ENCODE data around the gene GPR35. TPM values are rescaled to one million over a fixed set of nuclear protein-coding genes. Genes with fewer than 3 reads are reported as not detected.

The GPR35 gene
- polyA plus RNA-seq, 1 of the 3 experiments (the other 2 are of a cell fraction) = 1.2 TPM

DNA sequence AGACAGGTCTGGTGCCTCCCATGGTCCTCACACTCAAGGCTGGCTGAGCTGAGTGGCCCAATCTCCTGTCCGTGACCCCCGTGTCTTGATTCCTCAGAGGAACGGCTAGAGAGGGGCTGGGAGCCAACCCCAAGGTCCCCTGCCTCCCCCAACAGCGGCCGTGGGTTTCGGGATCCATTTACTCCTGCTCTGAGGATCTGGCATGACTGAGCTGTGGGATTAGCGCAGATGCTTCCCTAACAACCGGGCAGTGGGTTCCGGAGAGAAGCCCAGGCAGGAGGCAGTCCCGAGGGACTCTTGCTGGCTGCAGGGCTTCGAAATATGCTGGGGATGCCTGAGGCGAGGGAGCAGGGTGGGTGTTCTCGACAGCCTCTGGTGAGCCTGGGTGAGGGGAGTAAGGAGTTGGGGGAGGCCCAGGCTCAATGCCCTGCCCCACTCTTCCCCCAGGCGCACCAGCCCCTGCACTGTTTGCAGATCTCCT lies 18.9 kb downstream of the GPR35 start:
- POLR2A ChIA-PET = no interaction called here

GRCh38 chr2:240644859-240645301 lies 19.6 kb downstream of the GPR35 start:
- Histone ChIP-seq H3K9me3 (no peaks in the 10 kb centered on the region), H3K4me1 (ENCODE audit: control insufficient read depth in 1 of 2, insufficient read depth in 2 of 2, low read depth in 1 of 2, low read length in 1 of 2) (no peaks in the 10 kb centered on the region; a peak in 1 of 4 replicates), H3K27me3 (ENCODE audit: insufficient read depth) (no peaks in the 10 kb centered on the region; the same call in 1 of the 2 replicates), H3K4me2 (no peak overlapping the region), H3K9me2 (no peaks in the 10 kb centered on the region), H3K4me3 (ENCODE audit: low read depth in 2 of 2, low read length in 1 of 2) (no peak overlapping the region), H2AFZ (ENCODE audit: low read depth) (no peak overlapping the region), H3K27ac (ENCODE audit: low read depth in 2 of 2, low read length in 1 of 2) (no peak overlapping the region), H4K20me1 (ENCODE audit: insufficient read depth) (no peaks in the 10 kb centered on the region), H3K79me2 (ENCODE audit: insufficient read depth) (no peaks in the 10 kb centered on the region), H3F3A (replicated peaks; ENCODE audit: insufficient read depth) (no peaks in the 10 kb centered on the region), H3K36me3 (replicated peaks in 1 of 2; ENCODE audit: control insufficient read depth in 1 of 2, insufficient read depth in 2 of 2, low read length in 1 of 2) (no peaks in the 10 kb centered on the region), H3K9ac (no peak overlapping the region)
- WGBS (ENCODE audit: low lambda C conversion rate) = 14% methylated on average over 3 of the region's 8 CpGs
- ChIA-PET POLR2A (no interaction called here), CTCF (no interaction called here)
- DNase-seq = peak; percentile 34
- TF ChIP-seq, protein P1, sequence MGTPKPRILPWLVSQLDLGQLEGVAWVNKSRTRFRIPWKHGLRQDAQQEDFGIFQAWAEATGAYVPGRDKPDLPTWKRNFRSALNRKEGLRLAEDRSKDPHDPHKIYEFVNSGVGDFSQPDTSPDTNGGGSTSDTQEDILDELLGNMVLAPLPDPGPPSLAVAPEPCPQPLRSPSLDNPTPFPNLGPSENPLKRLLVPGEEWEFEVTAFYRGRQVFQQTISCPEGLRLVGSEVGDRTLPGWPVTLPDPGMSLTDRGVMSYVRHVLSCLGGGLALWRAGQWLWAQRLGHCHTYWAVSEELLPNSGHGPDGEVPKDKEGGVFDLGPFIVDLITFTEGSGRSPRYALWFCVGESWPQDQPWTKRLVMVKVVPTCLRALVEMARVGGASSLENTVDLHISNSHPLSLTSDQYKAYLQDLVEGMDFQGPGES (IDR thresholded peaks at IDR 0.05; ENCODE audit: low read depth, low read length) = no peak
- TF ChIP-seq TAF1 (IDR thresholded peaks at IDR 0.05; ENCODE audit: borderline replicate concordance, low read depth, low read length) = no peak
- TF ChIP-seq USF2 (IDR thresholded peaks at IDR 0.05; ENCODE audit: borderline replicate concordance, low read depth, low read length) = no peak
- no peak for TF ChIP-seq PBX3 (IDR thresholded peaks at IDR 0.05)
- no peak for TF ChIP-seq EP300 (IDR thresholded peaks at IDR 0.05; ENCODE audit: borderline replicate concordance in 1 of 2, low read depth in 1 of 2, low read length in 1 of 2)
- TF ChIP-seq MXI1 (IDR thresholded peaks at IDR 0.05; ENCODE audit: low read depth, low read length) = no peak
- no peak for TF ChIP-seq FOXM1 (IDR thresholded peaks at IDR 0.05; ENCODE audit: low read depth)
- TF ChIP-seq GATA2 (CRISPR knock-in tag; IDR thresholded peaks at IDR 0.05) = no peak

More for the DNA sequence above, 18.9 kb downstream of the GPR35 start:
- CTCF ChIA-PET = interaction anchor here (1.2 kb wide), 1 partner anchor 196 kb away, joined by 5 read pairs; no protein-coding TSS in a partner anchor
- no peak overlapping the region for H3K4me2 ChIP-seq
- H4K20me1 ChIP-seq (ENCODE audit: insufficient read depth) = no peaks in the 10 kb centered on the region
- H3K9ac ChIP-seq = no peak overlapping the region
- no peaks in the 10 kb centered on the region for H3K79me2 ChIP-seq (ENCODE audit: insufficient read depth)
- TF ChIP-seq FOXJ3 (CRISPR knock-in tag; IDR thresholded peaks at IDR 0.05) (no peak), SIN3A (IDR thresholded peaks at IDR 0.05; ENCODE audit: borderline replicate concordance, low read depth, low read length) (no peak), GATA2 (CRISPR knock-in tag; IDR thresholded peaks at IDR 0.05) (no peak), FOSL2 (IDR thresholded peaks at IDR 0.05; ENCODE audit: borderline replicate concordance, low read depth) (no peak), NRF1 (IDR thresholded peaks at IDR 0.05; ENCODE audit: low read depth, low read length) (no peak), MAX (IDR thresholded peaks at IDR 0.05; ENCODE audit: low read depth) (no peak), POLR2AphosphoS5 (IDR thresholded peaks at IDR 0.05; ENCODE audit: low read depth, low read length) (no peak), TCF12 (IDR thresholded peaks at IDR 0.05) (no peak), MXI1 (IDR thresholded peaks at IDR 0.05; ENCODE audit: low read depth, low read length) (no peak), RCOR1 (IDR thresholded peaks at IDR 0.05; ENCODE audit: low read length) (no peak), NFIC (IDR thresholded peaks at IDR 0.05; ENCODE audit: borderline replicate concordance) (no peak), YY1 (IDR thresholded peaks at IDR 0.05; ENCODE audit: low read depth) (no peak)
- no peak overlapping the region for H3K27ac ChIP-seq (ENCODE audit: low read depth in 2 of 2, low read length in 1 of 2)
- no peaks in the 10 kb centered on the region for H3K9me2 ChIP-seq
- DNase-seq = peak; percentile 32
- 45% methylated on average over 4 of the region's 14 CpGs for WGBS (ENCODE audit: low lambda C conversion rate)
- no peaks in the 10 kb centered on the region for H3F3A ChIP-seq (replicated peaks; ENCODE audit: insufficient read depth)
- no peak overlapping the region for H2AFZ ChIP-seq (ENCODE audit: low read depth)
- H3K4me3 ChIP-seq (ENCODE audit: low read depth in 2 of 2, low read length in 1 of 2) = no peak overlapping the region
- no peaks in the 10 kb centered on the region for H3K9me3 ChIP-seq
- H3K36me3 ChIP-seq (replicated peaks in 1 of 2; ENCODE audit: control insufficient read depth in 1 of 2, insufficient read depth in 2 of 2, low read length in 1 of 2) = no peaks in the 10 kb centered on the region
- no peaks in the 10 kb centered on the region; the same call in 1 of the 2 replicates for H3K27me3 ChIP-seq (ENCODE audit: insufficient read depth)
- H3K4me1 ChIP-seq (ENCODE audit: control insufficient read depth in 1 of 2, insufficient read depth in 2 of 2, low read depth in 1 of 2, low read length in 1 of 2) = no peaks in the 10 kb centered on the region; a peak in 1 of 4 replicates

Measured in SK-N-SH (cell line).